GM21717 (cell line): ENCODE results near the gene KLRB1.
"Not testable (repeated sequence)": the region's sequence is repeated elsewhere in the genome, so short reads cannot be mapped to it uniquely, and the experiment has no call there.

ENCODE experiments used
- ATAC-seq: cut with Tn5 transposase; IDR thresholded peaks from one replicate; pipeline ENCODE4 v1.9.1; 2021; ENCODE audit warnings: mild to moderate bottlenecking, moderate library complexity; ENCODE audit not compliant: unreplicated experiment

The KLRB1 gene

GRCh38 chr12:9625019-9625418, 17.3 kb upstream of the KLRB1 start:
- no peak for ATAC-seq

DNA sequence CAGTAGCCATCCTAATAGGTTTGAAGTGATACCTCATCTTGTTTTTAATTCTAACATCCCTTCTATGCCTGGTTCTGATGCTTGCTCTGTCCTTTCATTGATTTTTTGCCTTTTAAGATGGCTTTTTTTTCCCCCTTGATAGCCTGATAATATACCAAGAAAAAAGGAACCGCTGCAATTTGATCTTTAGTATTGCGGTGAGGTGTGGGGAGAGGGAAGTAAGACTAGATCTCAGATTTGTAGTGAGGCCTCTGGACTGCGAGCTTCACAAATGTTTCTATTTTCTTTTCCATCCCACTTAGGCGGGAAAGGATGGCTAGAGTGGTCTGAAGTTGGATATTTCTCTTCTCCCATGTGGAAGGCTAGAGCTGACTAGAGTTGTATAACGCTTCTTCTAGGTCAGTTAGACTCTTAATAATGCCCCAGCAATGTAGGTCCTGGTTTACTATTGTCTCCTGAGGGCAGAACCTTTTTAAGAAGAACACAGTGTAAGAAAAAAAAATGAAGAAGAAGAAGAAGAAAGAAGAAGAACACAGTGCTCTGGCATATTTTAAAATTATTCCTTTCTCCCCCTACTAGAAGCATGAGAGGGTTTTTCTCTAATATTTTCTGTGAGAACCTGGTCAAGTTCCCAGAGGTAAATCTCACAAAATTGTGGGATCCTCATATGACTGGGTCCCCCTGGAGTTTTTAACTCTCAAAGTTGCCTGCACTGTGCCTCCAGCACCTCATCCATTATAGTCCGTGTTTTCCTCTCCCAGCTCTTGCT, 11.9 kb upstream of the KLRB1 start:
- ATAC-seq, result no peak

DNA sequence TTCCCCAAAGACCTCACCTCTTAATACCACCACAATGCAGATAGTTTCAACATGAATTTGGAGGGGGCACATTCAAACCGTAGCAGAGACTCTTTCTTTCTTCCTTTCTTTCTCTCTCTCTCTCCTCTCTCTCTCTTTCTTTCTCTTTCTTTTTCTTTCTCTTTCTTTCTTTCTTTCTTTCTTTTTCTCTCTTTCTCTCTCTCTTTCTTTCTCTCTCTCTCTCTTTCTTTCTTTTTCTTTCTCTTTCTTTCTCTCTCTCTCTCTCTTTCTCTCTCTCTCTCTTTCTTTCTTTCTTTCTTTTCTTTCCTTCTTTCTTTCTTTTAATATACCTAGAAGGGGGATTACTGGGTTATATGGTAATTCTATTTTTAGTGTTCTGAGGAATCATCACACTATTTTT, 11.2 kb upstream of the KLRB1 start:
- ATAC-seq, result not testable (repeated sequence)

DNA sequence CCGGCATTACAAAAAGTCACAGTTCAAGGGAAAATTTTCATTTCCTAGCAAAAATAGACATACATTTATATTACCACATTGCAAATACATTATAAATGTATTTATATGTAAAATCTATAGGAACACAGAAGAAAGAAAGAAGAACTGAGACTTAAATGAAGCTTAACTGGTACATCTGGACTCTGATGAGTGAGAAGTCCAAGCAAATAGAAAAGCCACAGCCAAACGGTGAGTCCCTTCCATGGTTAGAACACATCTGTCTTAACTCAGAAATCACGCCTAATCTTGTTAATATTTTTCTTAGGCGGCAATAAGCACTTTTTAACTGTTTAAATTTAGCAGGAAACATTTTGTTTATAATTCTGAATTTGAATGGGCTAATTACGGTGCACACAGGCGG, 9.4 kb upstream of the KLRB1 start:
- ATAC-seq, result no peak

- no peak for ATAC-seq
Observed at GRCh38 chr12:9615420-9616136, 7.9 kb upstream of the KLRB1 start.

DNA sequence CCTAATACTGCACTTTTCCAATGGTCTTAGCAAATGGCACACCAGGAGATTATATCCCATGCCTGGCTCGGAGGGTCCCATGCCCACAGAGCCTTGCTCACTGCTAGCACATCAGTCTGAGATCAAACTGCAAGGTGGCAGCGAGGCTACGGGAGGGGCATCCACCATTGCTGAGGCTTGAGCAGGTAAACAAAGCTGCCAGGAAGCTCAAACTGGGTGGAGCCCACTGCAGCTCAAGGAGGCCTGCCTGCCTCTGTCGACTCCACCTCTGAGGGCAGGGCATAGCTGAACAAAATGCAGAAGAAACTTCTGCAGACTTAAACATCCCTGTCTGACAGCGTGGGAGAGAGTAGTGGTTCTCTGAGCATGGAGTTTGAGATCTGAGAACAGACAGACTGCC, 2.9 kb upstream of the KLRB1 start:
- ATAC-seq, result not testable (repeated sequence)

DNA sequence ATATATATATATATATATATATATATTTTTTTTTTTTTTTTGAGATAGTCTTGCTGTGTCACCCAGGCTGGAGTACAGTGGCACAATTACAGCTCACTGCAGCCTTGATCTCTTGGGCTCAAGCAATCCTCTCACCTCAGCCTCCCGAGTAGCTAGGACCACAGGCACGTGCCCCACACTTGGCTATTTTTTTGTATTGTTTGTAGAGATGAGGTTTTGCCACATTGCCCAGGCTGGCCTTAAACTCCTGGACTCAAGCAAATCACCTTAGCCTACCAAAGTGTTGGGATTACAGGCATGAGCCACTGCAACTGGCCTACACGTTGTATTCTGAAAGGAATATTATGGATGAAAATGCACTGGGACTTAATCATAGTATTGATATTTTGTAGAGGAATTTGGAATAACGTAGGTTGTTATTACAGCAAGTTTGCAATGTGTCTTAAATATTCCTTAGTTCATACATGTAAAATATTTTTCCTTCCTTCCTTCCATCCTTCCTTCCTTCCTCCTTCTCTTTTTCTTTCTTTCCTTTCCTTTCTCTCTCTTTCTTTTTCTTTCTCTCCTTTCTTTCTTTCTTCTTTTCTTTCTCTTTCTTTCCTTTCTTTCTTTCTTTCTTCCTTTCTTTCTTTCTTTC, 862 bp downstream of the KLRB1 start:
- ATAC-seq, result no peak

- ATAC-seq, result no peak
Observed at GRCh38 chr12:9606247-9606646, 1.5 kb downstream of the KLRB1 start.

DNA sequence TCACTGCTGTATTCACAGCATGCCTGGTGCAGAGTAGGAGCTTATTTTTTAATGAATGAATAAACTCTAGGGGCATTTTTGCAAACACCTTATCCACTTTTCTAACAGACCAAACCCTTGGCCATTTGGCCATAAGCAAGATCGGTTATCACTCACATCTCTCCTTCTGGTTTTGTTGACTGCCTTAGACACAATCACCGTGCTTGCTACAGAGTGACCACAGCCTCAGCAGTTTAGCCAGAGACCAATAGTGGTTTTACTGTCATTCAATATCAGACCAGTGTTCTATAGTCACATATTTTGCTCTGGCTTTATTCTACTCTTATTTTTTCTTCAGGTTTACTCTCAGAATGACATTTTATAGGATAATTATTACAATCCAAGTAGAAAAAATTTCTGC, 2.2 kb downstream of the KLRB1 start:
- no peak for ATAC-seq

GRCh38 chr12:9604287-9604686, 3.4 kb downstream of the KLRB1 start:
- no peak for ATAC-seq

- ATAC-seq, result not testable (repeated sequence)
Observed at GRCh38 chr12:9600426-9600825, 7.3 kb downstream of the KLRB1 start.

- ATAC-seq, result no peak
Observed at GRCh38 chr12:9598363-9598762, 9.4 kb downstream of the KLRB1 start.

DNA sequence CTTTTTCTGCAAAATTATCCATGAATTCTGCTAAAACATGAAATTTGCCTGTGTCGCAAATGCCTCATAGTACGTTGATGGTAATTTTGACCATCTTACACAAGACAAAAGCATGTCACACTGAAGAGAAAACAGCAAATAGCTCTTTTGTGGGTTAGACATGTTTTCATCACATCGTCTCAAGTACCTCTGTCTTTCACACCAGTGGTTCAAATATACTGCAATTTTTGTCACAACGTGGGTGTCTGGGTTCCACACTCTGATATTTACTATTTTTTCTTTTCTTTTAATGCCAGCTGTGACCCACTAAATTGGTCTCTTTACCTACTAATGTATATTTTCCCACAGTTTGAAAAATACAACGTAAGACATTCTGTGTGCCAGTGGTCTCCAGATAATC, 10.4 kb downstream of the KLRB1 start:
- no peak for ATAC-seq

DNA sequence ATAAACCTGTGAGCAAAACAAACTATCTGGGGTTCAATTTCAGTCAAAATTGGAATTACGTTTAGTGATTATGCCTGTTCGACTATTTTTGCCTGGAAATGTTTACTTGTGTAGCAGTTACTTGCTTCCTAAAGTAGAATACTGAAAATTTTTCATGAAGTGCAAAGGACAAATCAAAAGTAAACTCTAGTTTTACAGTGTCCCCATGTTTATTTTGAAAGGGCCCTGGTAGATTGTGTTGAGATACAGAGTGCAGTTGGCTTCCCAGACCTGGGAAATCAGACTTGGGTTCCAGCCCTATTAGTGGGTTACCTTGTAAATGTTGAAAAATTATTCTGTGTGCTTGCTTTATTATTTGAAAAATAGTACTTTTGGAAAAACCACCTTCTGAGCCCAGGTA, 17.3 kb downstream of the KLRB1 start:
- ATAC-seq, result no peak

DNA sequence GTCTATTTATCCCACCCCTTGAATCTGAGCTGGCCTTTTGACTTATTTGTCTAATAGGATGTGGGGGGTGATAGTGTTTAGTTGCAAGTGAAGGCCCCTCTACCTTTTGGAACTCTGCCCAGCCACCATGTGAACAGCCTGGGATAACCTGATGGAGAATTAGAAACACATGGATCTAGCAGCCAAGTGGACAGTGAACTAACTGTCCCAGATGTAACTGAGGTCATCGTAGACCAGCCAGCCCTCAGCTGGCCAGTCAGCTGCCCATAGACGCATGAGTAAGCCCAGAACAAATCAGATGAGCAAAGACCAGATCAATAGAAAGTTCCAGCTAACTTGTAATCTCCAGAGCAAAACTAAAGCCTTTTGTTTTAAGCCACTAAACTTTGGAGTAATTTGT, 19.0 kb downstream of the KLRB1 start:
- no peak for ATAC-seq

DNA sequence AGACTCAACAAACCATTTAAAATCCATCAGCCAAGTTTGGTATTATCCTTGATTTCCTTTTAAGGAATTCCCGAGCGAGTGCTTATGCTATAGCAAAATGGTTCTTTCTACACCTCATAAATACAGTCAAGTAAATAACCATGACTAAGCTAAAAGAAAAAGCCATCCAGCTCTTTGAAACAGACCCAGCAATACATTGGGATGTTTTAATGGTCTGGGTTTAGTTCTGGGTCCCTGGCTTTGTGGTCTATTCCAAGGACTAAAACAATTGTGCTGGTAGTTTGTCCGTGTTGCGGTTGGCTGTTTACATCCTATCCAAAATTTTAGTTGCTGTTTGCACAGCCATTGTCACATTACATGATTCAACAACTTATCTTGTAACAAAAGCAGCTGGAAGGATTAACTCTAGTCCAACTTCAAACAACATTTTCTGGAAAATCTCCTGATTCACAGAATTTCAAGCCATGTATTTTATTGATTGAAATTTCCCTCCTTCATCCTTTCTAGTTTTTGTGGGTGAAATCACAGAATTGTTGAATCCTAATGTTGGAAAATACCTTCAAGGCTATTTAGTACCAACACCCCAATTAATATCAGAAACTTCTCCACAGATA, 19.6 kb downstream of the KLRB1 start:
- no peak for ATAC-seq

GRCh38 chr12:9577729-9578128, 30.0 kb downstream of the KLRB1 start:
- not testable (repeated sequence) for ATAC-seq

GRCh38 chr12:9567151-9567550, 40.6 kb downstream of the KLRB1 start:
- not testable (repeated sequence) for ATAC-seq

GRCh38 chr12:9566113-9566512, 41.6 kb downstream of the KLRB1 start:
- not testable (repeated sequence) for ATAC-seq

GRCh38 chr12:9564418-9564817, 43.3 kb downstream of the KLRB1 start:
- ATAC-seq, result not testable (repeated sequence)

DNA sequence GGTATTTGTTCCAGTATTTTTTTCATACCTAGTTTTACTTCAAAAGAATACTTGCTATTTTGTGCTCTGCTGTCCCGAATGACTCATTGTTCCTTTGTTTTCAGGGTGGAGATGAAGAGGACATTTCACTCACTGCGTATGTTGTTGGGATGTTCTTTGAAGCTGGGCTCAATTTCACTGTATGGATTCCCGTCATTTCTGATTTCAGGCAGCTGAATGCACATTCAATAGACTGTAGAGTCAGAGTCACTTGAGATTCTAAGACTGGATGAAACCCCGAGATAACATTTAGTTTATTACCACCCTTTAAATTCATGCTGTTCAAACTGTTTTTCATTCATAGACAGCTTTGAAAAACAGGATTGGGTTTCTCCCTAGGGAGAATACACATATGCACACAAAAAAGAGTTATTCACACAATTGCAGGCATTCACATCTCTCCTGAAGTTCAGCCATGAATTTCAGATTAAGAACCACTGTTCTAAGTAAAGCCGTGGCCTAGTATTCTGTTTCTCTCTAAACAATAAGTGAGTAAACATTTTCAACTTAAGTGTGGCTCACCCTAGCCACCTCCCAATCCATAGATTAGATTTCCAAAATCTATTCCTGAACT, 44.8 kb downstream of the KLRB1 start:
- ATAC-seq, result not testable (repeated sequence)
